ENCODE data around the gene YBX2.

Gene YBX2

GRCh38 chr17:7292729-7293128 lies 1.7 kb downstream of the YBX2 start:
- TF ChIP-seq CTCF (conservative IDR thresholded peaks at IDR 0.05) = no peak
- H3K27ac ChIP-seq = no peak overlapping the region

GRCh38 chr17:7292194-7292593 lies 2.2 kb downstream of the YBX2 start:
- no peak for TF ChIP-seq CTCF (conservative IDR thresholded peaks at IDR 0.05)
- H3K27ac ChIP-seq = no peak overlapping the region

GRCh38 chr17:7290685-7291084 lies 3.8 kb downstream of the YBX2 start:
- no peak for TF ChIP-seq CTCF (conservative IDR thresholded peaks at IDR 0.05)
- no peak overlapping the region for H3K27ac ChIP-seq

GRCh38 chr17:7290166-7290565 lies 4.3 kb downstream of the YBX2 start:
- TF ChIP-seq CTCF (conservative IDR thresholded peaks at IDR 0.05) = no peak
- no peak overlapping the region for H3K27ac ChIP-seq

- TF ChIP-seq CTCF (conservative IDR thresholded peaks at IDR 0.05) = no peak
- no peak overlapping the region for H3K27ac ChIP-seq
Observed at GRCh38 chr17:7289256-7290032, 5.0 kb downstream of the YBX2 start.

- no peak overlapping the region for H3K27ac ChIP-seq
- TF ChIP-seq CTCF (conservative IDR thresholded peaks at IDR 0.05) = no peak
Observed at GRCh38 chr17:7285679-7286078, 8.8 kb downstream of the YBX2 start.

- TF ChIP-seq CTCF (conservative IDR thresholded peaks at IDR 0.05) = no peak
- H3K27ac ChIP-seq = no peak overlapping the region
Observed at GRCh38 chr17:7284911-7285310, 9.5 kb downstream of the YBX2 start.

Measured in VCaP (cell line).